Activated naive CD8-positive, alpha-beta T cell treated with anti-CD3 and anti-CD28 coated beads, Interleukin-2, amount 50 U/mL, for 16 hours (primary cell): ENCODE data around the gene GPR18.
"Not testable (repeated sequence)": the region's sequence is repeated elsewhere in the genome, so short reads cannot be mapped to it uniquely, and the experiment has no call there.

ENCODE experiments used
- DNase-seq: peaks from one replicate; pipeline ENCODE4 v3.0.0-alpha.2; 2020; ENCODE audit warnings: low read depth, low spot score

GPR18 gene

GRCh38 chr13:99228737-99229691, 29.2 kb downstream of the GPR18 start:
- DNase-seq = no peak

DNA sequence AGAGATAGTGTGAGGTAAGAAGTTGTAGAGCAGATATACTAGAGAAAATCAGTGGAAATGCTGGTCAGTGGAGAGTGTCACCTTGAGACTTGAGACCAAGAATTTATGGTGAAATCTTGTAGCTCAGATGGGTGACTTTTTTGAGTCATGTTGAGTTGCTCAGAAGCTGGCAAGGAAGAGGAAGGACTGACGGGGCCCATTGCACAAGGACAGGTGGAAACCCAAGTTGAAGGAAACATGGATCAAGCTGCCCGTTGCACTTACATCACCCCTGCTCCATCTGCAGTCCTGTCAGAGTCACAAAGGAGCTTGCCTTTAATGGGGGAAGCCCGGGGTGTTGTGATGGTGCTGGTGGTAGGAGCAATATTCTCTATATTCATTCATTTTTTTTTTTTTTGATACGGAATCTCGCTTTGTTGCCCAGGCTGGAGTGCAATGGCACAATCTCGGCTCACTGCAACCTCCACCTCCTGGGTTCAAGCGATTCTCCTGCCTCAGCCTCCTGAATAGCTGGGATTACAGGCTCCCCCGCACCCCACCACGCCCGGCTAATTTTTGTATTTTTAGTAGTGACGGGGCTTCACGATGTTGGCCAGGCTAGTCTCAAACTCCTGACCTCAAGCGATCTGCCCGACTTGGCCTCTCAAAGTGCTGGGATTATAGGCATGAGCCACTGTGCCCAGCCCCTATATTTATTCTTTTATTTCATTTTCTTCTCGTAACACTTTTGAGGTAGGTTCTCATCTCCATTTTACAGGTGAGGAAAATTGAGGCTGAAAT, 30.1 kb downstream of the GPR18 start:
- no peak for DNase-seq

DNA sequence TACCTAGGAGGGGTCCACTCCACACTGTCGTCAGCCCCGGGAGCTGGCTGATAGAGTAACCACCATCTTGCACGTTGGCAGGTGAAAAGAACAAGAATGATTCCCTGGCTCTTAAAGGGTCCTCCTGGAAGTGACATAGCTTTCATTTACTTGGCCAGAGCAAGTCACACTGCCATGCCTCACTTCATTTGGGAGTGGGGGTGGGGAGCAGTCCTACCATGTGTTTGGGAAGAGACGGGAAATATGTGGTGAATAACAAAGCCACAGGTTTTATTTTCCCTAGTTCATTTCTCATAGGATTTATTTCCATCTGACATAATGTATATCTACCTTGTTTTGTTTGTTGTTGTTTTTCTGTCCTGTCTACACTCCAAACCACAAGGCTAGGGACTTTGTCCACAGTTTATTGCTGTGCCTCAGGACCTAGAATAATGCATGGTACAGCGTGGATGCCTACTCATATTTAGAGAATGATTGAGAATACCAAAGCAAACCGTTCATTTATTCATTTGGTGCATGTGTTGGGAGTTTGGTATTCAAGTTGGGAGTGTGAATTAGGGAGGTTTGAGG, 30.8 kb downstream of the GPR18 start:
- DNase-seq = no peak

- DNase-seq = no peak
These were observed 31.7 kb downstream of the GPR18 start for GRCh38 chr13:99226513-99226912.

DNA sequence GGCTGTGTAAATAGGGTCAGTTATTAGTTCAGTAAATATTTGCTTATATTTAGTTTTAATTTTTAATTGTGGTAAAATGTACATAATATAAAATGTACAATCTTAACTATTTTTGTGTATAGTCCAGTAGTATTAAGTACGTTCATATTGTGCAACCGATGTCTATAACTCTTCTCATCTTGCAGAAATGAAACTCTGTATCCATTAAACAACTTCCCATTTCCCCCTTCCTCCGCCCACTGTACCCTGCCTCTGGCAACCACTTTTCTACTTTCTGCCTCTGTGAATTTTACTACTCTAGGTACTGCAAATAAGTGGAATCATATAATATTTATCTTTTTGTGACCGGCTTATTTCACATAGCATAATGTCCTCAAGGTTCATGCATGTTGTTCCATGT, 33.1 kb downstream of the GPR18 start:
- DNase-seq = no peak

- no peak for DNase-seq
These were observed 34.2 kb downstream of the GPR18 start for GRCh38 chr13:99224021-99224420.

DNA sequence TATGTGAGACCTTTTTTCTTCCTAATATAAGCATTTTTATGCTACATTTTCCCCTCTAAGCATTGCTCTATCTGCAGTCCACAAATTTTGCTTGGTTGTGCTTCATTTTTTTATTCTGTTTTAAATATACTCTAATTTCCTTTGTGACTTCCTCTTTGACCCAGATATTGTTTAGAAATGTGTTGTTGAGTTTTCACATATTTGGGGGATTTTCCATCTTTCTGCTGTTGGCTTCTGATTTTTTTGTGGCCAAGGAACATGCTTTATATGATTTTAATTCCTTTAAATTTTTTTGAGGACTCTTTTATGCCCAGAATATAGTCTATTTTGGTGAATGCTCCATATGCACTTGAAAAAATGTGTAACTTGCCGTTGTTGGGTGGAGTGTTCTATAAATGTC, 34.6 kb downstream of the GPR18 start:
- no peak for DNase-seq

GRCh38 chr13:99221567-99222239, 36.5 kb downstream of the GPR18 start:
- no peak for DNase-seq

GRCh38 chr13:99220199-99220935, 37.8 kb downstream of the GPR18 start:
- no peak for DNase-seq

DNA sequence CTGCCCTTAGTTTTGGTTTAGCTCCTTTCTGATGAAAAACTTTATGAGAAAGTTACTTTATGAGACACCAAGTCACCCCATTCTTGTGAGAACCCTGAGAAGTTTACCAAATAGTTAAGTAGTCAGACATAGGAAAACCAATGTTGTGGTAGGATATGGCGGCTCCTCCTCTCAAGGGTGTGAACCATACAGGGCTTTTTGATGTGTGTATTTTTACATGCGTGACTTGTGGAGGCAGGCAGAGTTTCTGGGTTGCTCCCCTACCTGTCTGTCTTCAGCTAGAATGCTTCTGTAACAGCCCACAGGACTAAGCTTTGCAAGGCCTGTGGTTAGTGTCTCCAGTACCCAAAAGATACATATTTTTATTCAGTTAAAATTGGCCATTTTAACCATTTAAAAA, 39.2 kb downstream of the GPR18 start:
- DNase-seq = no peak

GRCh38 chr13:99218545-99218944, 39.6 kb downstream of the GPR18 start:
- DNase-seq = no peak

DNA sequence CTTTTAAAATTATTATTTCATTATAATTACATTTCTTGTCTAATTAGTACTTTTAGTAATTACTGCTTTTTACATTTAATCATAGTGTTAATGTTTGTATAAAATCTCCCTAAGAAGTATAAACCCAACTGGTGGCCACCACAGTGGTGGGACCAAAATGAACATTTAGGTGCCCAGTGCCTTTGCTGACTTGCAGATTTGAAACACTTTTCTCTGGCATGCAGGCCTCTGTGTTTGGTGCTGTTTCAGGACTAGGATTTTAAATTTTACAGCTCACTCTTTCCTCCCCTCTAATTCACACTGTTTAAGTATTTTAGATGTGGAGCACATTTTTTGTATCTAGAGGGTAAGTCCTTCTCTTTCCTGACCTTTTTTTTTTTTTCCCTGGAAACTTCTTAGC, 40.1 kb downstream of the GPR18 start:
- DNase-seq = no peak

GRCh38 chr13:99217461-99218110, 40.6 kb downstream of the GPR18 start:
- no peak for DNase-seq

- no peak for DNase-seq
These were observed 42.9 kb downstream of the GPR18 start for GRCh38 chr13:99215184-99215830.

DNA sequence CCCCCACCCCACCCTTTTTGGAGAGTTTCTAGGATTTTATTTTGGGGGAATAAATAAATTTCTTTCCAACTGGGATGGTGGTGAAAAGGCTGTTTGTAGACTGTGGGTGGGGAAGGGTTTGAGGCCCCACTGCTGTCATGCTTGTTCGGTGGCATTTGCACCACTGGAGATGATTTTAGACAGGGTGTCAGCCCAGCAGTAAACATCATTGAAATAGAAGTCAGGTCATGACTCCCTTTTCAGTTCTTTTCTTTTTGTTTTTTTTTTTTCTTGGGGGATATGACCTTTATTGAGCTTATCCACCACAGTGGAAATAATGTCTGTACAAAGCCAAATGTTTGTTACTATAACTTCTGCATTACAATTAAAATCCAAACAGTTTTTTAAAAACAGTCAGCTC, 43.4 kb downstream of the GPR18 start:
- no peak for DNase-seq

- DNase-seq = no peak
These were observed 43.9 kb downstream of the GPR18 start for GRCh38 chr13:99214232-99214631.

- DNase-seq = no peak
These were observed 46.7 kb downstream of the GPR18 start for GRCh38 chr13:99211421-99212035.

DNA sequence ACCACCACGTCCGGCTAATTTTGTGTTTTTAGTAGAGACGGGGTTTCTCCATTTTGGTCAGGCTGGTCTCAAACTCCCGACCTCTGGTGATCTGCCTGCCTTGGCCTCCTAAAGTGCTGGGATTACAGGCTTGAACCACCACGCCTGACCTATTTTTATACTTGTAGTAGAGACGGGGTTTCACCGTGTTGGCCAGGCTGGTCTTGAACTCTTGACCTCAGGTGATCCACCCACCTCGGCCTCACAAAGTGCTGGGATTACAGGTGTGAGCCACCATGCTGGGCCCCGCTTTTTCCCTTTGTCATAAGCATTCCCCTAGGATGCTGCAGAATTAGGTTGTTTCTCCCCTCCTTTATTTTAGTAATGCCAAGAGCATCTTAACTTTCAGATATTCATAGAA, 47.6 kb downstream of the GPR18 start:
- not testable (repeated sequence) for DNase-seq

GRCh38 chr13:99208845-99209527, 49.2 kb downstream of the GPR18 start:
- DNase-seq = no peak
